ENCODE data around the gene CRYBG3. TPM values are rescaled to one million over a fixed set of nuclear protein-coding genes. Genes with fewer than 3 reads are reported as not detected.
A peak's percentile ranks its signal among the peaks of the same experiment; 100 is the strongest.

Gene CRYBG3
- total RNA-seq, 1 experiment from 2014 or later, result 5.9 TPM

DNA sequence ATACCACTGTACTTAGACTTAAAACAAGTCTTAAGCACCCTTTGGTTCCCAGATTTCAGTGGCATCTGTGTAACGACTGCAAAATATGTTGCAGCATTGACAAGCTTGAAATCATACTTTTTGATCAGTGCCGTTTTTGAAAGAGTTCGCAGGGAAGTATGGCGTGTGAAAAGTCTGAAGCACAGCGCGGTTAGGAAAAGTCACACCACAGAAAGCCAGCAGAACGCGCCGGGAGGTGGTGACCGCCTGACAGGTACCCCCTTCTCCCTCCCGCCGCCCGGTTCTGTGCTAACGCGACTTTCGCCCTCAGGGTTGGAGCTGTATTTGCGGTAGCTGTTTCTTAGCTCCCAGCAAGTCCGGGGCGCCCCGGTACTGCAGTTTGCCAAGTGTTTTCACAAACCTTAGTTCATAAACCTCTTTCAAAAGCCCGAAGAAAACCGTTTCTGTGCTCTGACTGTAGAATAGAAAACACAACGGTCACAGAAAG is 481 bp upstream of the CRYBG3 start:
- Histone ChIP-seq H3K27ac (ENCODE audit: insufficient read length, low read depth, low read length) (no peak overlapping the region), H2BK15ac (ENCODE audit: low read depth, low read length) (no peak overlapping the region), H3K4ac (ENCODE audit: low read depth, low read length) (no peak overlapping the region), H3K9ac (ENCODE audit: extremely low read depth, insufficient read length, low read length) (no peak overlapping the region), H4K20me1 (ENCODE audit: control insufficient read depth, insufficient read depth, insufficient read length) (no peaks in the 10 kb centered on the region), H3K9me3 (ENCODE audit: control insufficient read depth, low read depth, low read length) (no peaks in the 10 kb centered on the region), H4K5ac (ENCODE audit: insufficient read length, low read depth, low read length) (no peak overlapping the region), H2BK5ac (ENCODE audit: insufficient read length, low read length) (no peak overlapping the region), H3K79me1 (ENCODE audit: insufficient read depth, low read depth, low read length, poor library complexity, severe bottlenecking) (no peaks in the 10 kb centered on the region), H3K56ac (ENCODE audit: insufficient read length, low read depth, low read length) (no peak overlapping the region), H3T11ph (ENCODE audit: low read length) (no peak overlapping the region), H2BK120ac (ENCODE audit: low read depth, low read length, poor library complexity, severe bottlenecking) (no peak overlapping the region), H2BK12ac (ENCODE audit: insufficient read length, low read depth, low read length) (no peak overlapping the region), H3K23me2 (ENCODE audit: insufficient read length, low read depth, low read length, poor library complexity, severe bottlenecking) (peaks cover 12% of the 10 kb centered on the region), H3K14ac (ENCODE audit: insufficient read depth, low read length) (no peak overlapping the region), H3K4me2 (ENCODE audit: insufficient read depth, insufficient read length, low read length) (peak overlapping the region; percentile 90), H3K79me2 (ENCODE audit: insufficient read depth, low read length) (no peaks in the 10 kb centered on the region; the same call in 1 of the 2 replicates), H3K27me3 (ENCODE audit: insufficient read depth, low read length) (peaks cover 2% of the 10 kb centered on the region; the same call in 1 of the 2 replicates), H4K8ac (replicated peaks; ENCODE audit: insufficient read length, low read depth, low read length) (no peak overlapping the region), H2BK20ac (ENCODE audit: low read depth, low read length, poor library complexity, severe bottlenecking) (no peak overlapping the region), H3K23ac (ENCODE audit: insufficient read length, low read depth, low read length) (no peak overlapping the region), H2AFZ (ENCODE audit: low read length) (no peak overlapping the region), H2AK5ac (ENCODE audit: insufficient read length, low read length) (no peak overlapping the region), H3K18ac (ENCODE audit: insufficient read length, low read depth, low read length) (no peak overlapping the region), H3K4me1 (ENCODE audit: insufficient read depth, low read length) (no peaks in the 10 kb centered on the region), H4K91ac (ENCODE audit: insufficient read length, low read depth, low read length) (no peak overlapping the region)
- H3K4me1 Mint-ChIP-seq, result peaks cover 24 to 26% of the 10 kb centered on the region in 2 experiments
- no CpG with 5 or more reads among the region's 23 CpGs for WGBS (ENCODE audit: extremely low coverage, insufficient read length, low lambda C conversion rate)
- H3K9me3 Mint-ChIP-seq, result no peaks in the 10 kb centered on the region
- peak overlapping the region; percentile 99 for H3K4me3 Mint-ChIP-seq
- H3K27ac Mint-ChIP-seq, result no peak overlapping the region
- peaks cover 32% of the 10 kb centered on the region for H3K27me3 Mint-ChIP-seq (ENCODE audit: low read depth)
- peak; percentile 55 for DNase-seq
- TF ChIP-seq, protein P1, sequence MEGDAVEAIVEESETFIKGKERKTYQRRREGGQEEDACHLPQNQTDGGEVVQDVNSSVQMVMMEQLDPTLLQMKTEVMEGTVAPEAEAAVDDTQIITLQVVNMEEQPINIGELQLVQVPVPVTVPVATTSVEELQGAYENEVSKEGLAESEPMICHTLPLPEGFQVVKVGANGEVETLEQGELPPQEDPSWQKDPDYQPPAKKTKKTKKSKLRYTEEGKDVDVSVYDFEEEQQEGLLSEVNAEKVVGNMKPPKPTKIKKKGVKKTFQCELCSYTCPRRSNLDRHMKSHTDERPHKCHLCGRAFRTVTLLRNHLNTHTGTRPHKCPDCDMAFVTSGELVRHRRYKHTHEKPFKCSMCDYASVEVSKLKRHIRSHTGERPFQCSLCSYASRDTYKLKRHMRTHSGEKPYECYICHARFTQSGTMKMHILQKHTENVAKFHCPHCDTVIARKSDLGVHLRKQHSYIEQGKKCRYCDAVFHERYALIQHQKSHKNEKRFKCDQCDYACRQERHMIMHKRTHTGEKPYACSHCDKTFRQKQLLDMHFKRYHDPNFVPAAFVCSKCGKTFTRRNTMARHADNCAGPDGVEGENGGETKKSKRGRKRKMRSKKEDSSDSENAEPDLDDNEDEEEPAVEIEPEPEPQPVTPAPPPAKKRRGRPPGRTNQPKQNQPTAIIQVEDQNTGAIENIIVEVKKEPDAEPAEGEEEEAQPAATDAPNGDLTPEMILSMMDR (conservative IDR thresholded peaks at IDR 0.05), result no peak
- no peaks in the 10 kb centered on the region for H3K36me3 Mint-ChIP-seq (ENCODE audit: insufficient read depth in 1 of 3, low read depth in 3 of 3)

All from H9 (cell line).